Measurements from ENCODE around the gene STAC3.

STAC3 gene

DNA sequence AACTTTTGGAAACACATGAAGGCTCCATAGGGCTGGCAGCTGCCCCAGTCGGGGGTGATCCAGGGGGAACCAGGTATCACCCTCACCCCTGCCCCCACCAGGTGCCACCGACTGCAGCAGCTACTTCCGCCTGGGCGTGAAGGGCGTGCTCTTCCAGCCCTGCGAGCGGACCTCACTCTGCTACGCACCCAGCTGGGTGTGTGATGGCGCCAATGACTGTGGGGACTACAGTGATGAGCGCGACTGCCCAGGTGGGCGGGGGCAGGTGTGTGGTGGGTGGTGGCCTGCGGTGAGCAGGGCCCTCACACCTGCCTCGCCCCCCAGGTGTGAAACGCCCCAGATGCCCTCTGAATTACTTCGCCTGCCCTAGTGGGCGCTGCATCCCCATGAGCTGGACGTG lies 56.7 kb downstream of the STAC3 start:
- DNase-seq (ENCODE audit: low read depth in 2 of 2), result no peak

DNA sequence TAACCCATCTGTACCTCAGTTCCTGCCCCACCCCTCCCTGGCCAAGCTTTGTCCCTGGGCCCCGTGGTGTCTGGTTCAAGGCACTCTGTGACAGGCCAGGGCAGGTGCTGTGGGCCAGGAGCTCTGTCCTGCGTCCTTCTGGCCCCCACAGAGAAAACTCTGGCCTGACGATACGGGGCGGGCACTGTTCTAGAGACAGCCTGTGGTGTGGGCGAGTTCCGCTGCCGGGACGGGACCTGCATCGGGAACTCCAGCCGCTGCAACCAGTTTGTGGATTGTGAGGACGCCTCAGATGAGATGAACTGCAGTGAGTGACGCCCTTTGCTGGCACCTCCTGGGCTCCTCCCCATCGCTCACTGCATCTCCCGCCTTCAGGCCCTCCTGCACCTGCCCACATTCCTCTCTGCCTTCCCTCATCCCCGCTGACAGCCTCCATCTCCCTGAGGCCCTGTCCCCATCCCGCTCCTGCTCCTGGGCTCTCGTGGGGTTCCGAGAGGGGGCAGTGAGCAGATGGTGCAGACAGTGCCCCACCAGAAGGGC lies 57.2 kb downstream of the STAC3 start:
- DNase-seq (ENCODE audit: low read depth in 2 of 2), result no peak
